Measurements from ENCODE around the gene LRRC17. TPM values are rescaled to one million over a fixed set of nuclear protein-coding genes. Genes with fewer than 3 reads are reported as not detected.

The LRRC17 gene
- total RNA-seq, 1 experiment from 2014 or later = 0.11 TPM

- ChIA-PET CTCF (no interaction called here), POLR2A (ENCODE audit: unreplicated experiment) (interaction anchor here (0.6 kb wide), 1 partner anchor 115 kb away, joined by 3 read pairs; no protein-coding TSS in a partner anchor)
- no peaks in the 10 kb centered on the region for H3K9me3 ChIP-seq (ENCODE audit: low read length)
- intact Hi-C loops (cut with micrococcal nuclease) = loop anchor here (5.0 kb wide), 1 partner anchor 125 kb away; no protein-coding TSS in a partner anchor
- no peak overlapping the region for H3K4me2 ChIP-seq (ENCODE audit: low read length)
- no peaks in the 10 kb centered on the region for H3F3A ChIP-seq (ENCODE audit: low read length, unreplicated experiment)
- H3K9ac ChIP-seq (ENCODE audit: low read length) = no peak overlapping the region
- ATAC-seq (no peak), DNase-seq (peak; percentile 5)
- H3K36me3 ChIP-seq (ENCODE audit: low read depth, low read length) = no peaks in the 10 kb centered on the region
- H3K27ac ChIP-seq (ENCODE audit: low read length) = no peak overlapping the region
- no TSS peak for BruUV-seq (replicated peaks)
- H4K20me1 ChIP-seq (ENCODE audit: low read length) = no peaks in the 10 kb centered on the region
- H2AFZ ChIP-seq (ENCODE audit: low read length) = no peak overlapping the region
- H3K4me1 ChIP-seq (ENCODE audit: insufficient read depth, low read length) = peaks cover 12% of the 10 kb centered on the region
- no peaks in the 10 kb centered on the region for H3K27me3 ChIP-seq (ENCODE audit: low read length)
- H3K4me3 ChIP-seq (ENCODE audit: low read length) = no peak overlapping the region
- H3K79me2 ChIP-seq (ENCODE audit: low read length) = no peaks in the 10 kb centered on the region
- TF ChIP-seq EZH2 (IDR thresholded peaks at IDR 0.05; ENCODE audit: low read length, unreplicated experiment) (no peak), CTCF (conservative IDR thresholded peaks at IDR 0.05; ENCODE audit: low read depth, low read length) (peak; percentile 31; the same call in 1 of the 2 replicates)
- H3K9me2 ChIP-seq (replicated peaks; ENCODE audit: low read length) = no peaks in the 10 kb centered on the region
Measured at GRCh38 chr7:102917436-102918353, 4.9 kb downstream of the LRRC17 start.

- H3K4me3 ChIP-seq (ENCODE audit: low read length) = no peak overlapping the region
- CTCF ChIA-PET = no interaction called here
- intact Hi-C loops (cut with micrococcal nuclease) = loop anchor here (5.0 kb wide), 1 partner anchor 127 kb away; no protein-coding TSS in a partner anchor
- H4K20me1 ChIP-seq (ENCODE audit: low read length) = no peaks in the 10 kb centered on the region
- H3K9me2 ChIP-seq (replicated peaks; ENCODE audit: low read length) = no peaks in the 10 kb centered on the region
- TF ChIP-seq CTCF (conservative IDR thresholded peaks at IDR 0.05; ENCODE audit: low read depth, low read length) (no peak), EZH2phosphoT487 (IDR thresholded peaks at IDR 0.05; ENCODE audit: borderline replicate concordance, low read length) (no peak), EZH2 (IDR thresholded peaks at IDR 0.05; ENCODE audit: low read length, unreplicated experiment) (no peak)
- ATAC-seq (no peak), DNase-seq (no peak)
- H3K4me1 ChIP-seq (ENCODE audit: insufficient read depth, low read length) = peaks cover 12% of the 10 kb centered on the region
- POLR2A ChIA-PET (ENCODE audit: unreplicated experiment) = no interaction called here
- H3K79me2 ChIP-seq (ENCODE audit: low read length) = no peaks in the 10 kb centered on the region
- H2AFZ ChIP-seq (ENCODE audit: low read length) = no peak overlapping the region; the same call in 1 of the 2 replicates
- no peaks in the 10 kb centered on the region for H3K36me3 ChIP-seq (ENCODE audit: low read depth, low read length)
- no peaks in the 10 kb centered on the region for H3K9me3 ChIP-seq (ENCODE audit: low read length)
- no peak overlapping the region for H3K9ac ChIP-seq (ENCODE audit: low read length)
- H3F3A ChIP-seq (ENCODE audit: low read length, unreplicated experiment) = no peaks in the 10 kb centered on the region
- no peak overlapping the region for H3K27ac ChIP-seq (ENCODE audit: low read length)
- H3K4me2 ChIP-seq (ENCODE audit: low read length) = no peak overlapping the region
- no TSS peak for BruUV-seq (replicated peaks)
- H3K27me3 ChIP-seq (ENCODE audit: low read length) = no peaks in the 10 kb centered on the region
Measured at GRCh38 chr7:102918845-102919244, 6.0 kb downstream of the LRRC17 start.
